ENCODE measurements around the gene SHTN1.

The SHTN1 gene

DNA sequence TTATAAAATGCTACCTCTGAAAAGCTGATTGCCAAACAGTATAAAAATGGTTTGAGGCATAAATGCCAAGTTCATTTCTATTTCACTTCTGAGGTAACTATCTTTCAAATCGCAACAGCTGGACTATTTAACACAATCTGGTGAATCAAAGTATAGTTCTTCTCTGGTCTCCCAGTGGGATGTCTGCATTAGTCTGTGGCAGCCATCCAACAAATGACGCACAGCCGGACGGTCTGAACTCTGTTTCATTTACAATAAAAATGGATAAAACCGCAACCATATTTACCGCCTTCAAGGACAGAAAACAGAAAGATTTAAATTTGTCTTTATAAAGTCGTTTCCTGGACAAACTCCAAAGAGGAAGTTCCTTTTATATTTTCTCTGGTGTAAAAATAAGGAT, 113.8 kb downstream of the SHTN1 start:
- ATAC-seq (replicated peaks) (no peak), DNase-seq (no peak)
- Mint-ChIP-seq H3K4me1 (ENCODE audit: low read depth in 2 of 2) (peaks cover 0 to 2% of the 10 kb centered on the region in 2 donors), H3K27ac (no peak overlapping the region), H3K27me3 (peaks cover 0 to 13% of the 10 kb centered on the region in 2 donors), H3K36me3 (ENCODE audit: insufficient read depth) (no peaks in the 10 kb centered on the region), H3K9me3 (no peaks in the 10 kb centered on the region), H3K4me3 (no peak overlapping the region)

GRCh38 chr10:116889066-116889465, 115.9 kb downstream of the SHTN1 start:
- ATAC-seq (replicated peaks) (no peak), DNase-seq (no peak)
- Mint-ChIP-seq H3K9me3 (no peaks in the 10 kb centered on the region), H3K4me1 (ENCODE audit: low read depth in 2 of 2) (peaks cover 0 to 2% of the 10 kb centered on the region in 2 donors), H3K4me3 (no peak overlapping the region), H3K27ac (no peak overlapping the region), H3K36me3 (ENCODE audit: insufficient read depth) (no peaks in the 10 kb centered on the region), H3K27me3 (peaks cover 0 to 13% of the 10 kb centered on the region in 2 donors)

DNA sequence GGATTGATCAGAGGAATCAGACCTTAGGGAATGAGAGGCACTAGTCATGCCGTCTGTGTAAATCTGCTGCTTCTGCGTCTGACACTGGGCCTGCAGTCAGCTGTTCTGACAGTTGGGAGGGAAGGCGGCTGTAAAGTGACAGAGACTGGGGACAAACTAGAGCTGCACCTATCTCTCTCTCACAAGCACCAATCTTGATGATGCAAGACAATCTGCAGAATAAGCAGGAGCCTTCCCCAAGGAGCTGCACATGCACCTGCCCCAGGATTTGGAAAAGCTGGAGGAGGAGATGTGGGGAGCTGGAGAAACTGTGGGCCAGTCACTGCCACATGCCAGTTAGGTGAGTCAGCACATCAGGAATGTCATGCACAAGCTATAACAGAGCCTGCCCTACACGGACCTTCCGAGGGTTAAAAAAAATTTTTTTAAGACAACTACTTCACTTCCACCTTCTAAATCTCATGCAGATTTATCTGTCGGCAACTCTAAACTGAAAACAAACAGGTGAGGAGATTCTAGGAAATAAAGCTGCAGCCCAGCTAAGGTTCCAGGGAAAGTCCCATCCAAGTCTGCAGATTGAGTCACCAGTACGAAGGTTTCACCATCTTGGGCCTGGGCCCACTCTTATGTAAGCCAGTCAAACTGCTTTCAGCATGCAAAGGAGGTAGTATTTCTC, 116.5 kb downstream of the SHTN1 start:
- H3K4me1 Mint-ChIP-seq (ENCODE audit: low read depth in 2 of 2) = peaks cover 0 to 1% of the 10 kb centered on the region in 2 donors
- H3K27me3 Mint-ChIP-seq = peaks cover 0 to 12% of the 10 kb centered on the region in 2 donors
- H3K36me3 Mint-ChIP-seq (ENCODE audit: insufficient read depth) = no peaks in the 10 kb centered on the region
- ATAC-seq (replicated peaks) (no peak), DNase-seq (no peak)
- H3K9me3 Mint-ChIP-seq = no peaks in the 10 kb centered on the region
- no peak overlapping the region for H3K4me3 Mint-ChIP-seq
- no peak overlapping the region for H3K27ac Mint-ChIP-seq

DNA sequence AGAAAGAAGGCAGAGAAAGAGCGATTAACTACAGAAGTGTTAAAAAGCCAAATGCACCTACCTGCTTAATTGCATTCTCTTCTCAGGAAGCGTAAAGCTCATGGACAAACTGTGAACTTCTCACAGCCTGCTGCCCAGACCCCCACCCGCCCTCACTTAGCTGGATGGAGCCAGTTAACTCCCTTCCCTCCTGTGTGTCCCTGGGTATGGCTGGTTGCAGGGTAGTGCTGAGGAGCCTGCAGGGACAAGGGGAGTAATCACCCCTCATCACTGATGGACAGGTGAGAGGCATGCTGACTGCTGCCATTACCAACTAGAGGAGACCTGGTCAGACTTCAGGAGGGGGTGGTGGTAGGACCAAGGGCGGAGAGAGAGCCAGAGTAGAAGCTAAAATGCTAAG, 118.2 kb downstream of the SHTN1 start:
- Mint-ChIP-seq H3K27me3 (no peaks in the 10 kb centered on the region), H3K27ac (no peak overlapping the region), H3K36me3 (ENCODE audit: insufficient read depth) (no peaks in the 10 kb centered on the region), H3K4me3 (no peak overlapping the region), H3K4me1 (ENCODE audit: low read depth in 2 of 2) (no peaks in the 10 kb centered on the region), H3K9me3 (no peaks in the 10 kb centered on the region)
- no peak for DNase-seq
- no peak for ATAC-seq (replicated peaks)

DNA sequence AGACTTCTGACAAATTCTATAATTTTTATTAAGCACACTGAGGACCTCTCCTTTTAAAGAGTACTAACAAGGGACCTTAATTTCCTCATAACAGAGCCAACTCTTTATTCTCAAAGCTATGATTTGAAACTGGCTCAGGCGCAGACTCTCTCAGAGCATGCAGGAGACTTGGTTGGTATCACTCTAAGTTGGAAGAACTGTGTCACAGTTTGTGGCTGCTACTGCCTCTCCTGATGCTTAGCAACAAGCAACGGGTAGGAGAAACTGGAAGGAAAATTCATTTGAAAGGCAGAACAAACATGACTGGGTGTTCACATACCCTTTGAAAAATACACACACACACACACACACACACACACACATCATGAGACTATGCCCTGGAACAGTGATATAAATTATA, 122.3 kb downstream of the SHTN1 start:
- H3K27ac Mint-ChIP-seq = no peak overlapping the region
- DNase-seq (no peak), ATAC-seq (replicated peaks) (no peak)
- H3K36me3 Mint-ChIP-seq (ENCODE audit: insufficient read depth) = peaks cover 3% of the 10 kb centered on the region
- H3K27me3 Mint-ChIP-seq = peaks cover 0 to 12% of the 10 kb centered on the region in 2 donors
- no peaks in the 10 kb centered on the region for H3K4me1 Mint-ChIP-seq (ENCODE audit: low read depth in 2 of 2)
- H3K4me3 Mint-ChIP-seq = no peak overlapping the region
- H3K9me3 Mint-ChIP-seq = peaks cover 0 to 2% of the 10 kb centered on the region in 2 donors

DNA sequence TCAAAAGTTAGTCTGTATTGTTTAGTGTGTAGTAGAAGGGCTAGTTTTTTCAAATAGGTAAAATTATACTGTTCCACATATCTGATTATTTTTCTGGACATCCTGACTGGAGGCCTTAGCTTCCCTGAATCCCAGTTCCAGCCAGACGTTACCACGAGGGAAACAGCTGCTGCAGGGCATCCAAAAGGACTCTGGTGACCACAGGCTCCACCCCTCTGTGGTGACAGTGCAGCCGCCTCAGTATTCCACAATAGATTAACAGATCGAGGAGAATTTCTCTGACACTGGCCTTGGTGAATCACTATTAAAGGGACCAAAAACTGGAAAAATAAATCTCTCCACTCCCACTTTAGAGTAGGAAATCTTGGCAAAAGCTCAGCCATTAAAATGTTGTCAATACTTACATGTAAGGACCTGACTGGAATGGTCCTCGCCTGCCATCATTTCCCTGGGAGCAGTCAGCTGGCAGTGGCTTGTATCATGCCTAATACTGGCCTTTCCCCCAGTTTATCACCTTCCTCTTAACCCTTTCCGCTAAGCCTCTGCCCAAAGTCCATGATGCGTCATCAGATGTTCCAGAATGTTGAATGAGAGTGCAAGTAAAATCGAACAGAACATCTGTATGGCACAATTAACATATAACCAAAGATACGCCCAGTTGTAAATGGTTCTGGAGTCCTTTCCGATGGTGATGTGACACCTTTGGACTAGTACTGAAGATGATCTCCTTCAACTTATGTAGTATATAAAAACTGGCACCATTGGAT, 124.1 kb downstream of the SHTN1 start:
- no peak overlapping the region for H3K27ac Mint-ChIP-seq
- H3K27me3 Mint-ChIP-seq = peaks cover 0 to 12% of the 10 kb centered on the region in 2 donors
- no peaks in the 10 kb centered on the region for H3K4me1 Mint-ChIP-seq (ENCODE audit: low read depth in 2 of 2)
- peaks cover 3% of the 10 kb centered on the region for H3K36me3 Mint-ChIP-seq (ENCODE audit: insufficient read depth)
- no peak overlapping the region for H3K4me3 Mint-ChIP-seq
- DNase-seq (no peak), ATAC-seq (replicated peaks) (no peak)
- H3K9me3 Mint-ChIP-seq = peaks cover 0 to 2% of the 10 kb centered on the region in 2 donors

GRCh38 chr10:116879817-116880216, 125.2 kb downstream of the SHTN1 start:
- ATAC-seq (replicated peaks) = no peak
- peaks cover 0 to 2% of the 10 kb centered on the region in 2 donors for H3K9me3 Mint-ChIP-seq
- no peaks in the 10 kb centered on the region for H3K4me1 Mint-ChIP-seq (ENCODE audit: low read depth in 2 of 2)
- H3K27ac Mint-ChIP-seq = no peak overlapping the region
- H3K36me3 Mint-ChIP-seq (ENCODE audit: insufficient read depth) = peaks cover 3% of the 10 kb centered on the region
- peaks cover 0 to 12% of the 10 kb centered on the region in 2 donors for H3K27me3 Mint-ChIP-seq
- no peak for DNase-seq
- H3K4me3 Mint-ChIP-seq = no peak overlapping the region

GRCh38 chr10:116878123-116878522, 126.9 kb downstream of the SHTN1 start:
- peaks cover 0 to 2% of the 10 kb centered on the region in 2 donors for H3K9me3 Mint-ChIP-seq
- no peaks in the 10 kb centered on the region for H3K4me1 Mint-ChIP-seq (ENCODE audit: low read depth in 2 of 2)
- peaks cover 3% of the 10 kb centered on the region for H3K36me3 Mint-ChIP-seq (ENCODE audit: insufficient read depth)
- ATAC-seq (replicated peaks) (no peak), DNase-seq (no peak)
- H3K4me3 Mint-ChIP-seq = no peak overlapping the region
- H3K27ac Mint-ChIP-seq = no peak overlapping the region
- peaks cover 0 to 12% of the 10 kb centered on the region in 2 donors for H3K27me3 Mint-ChIP-seq

GRCh38 chr10:116877391-116877790, 127.6 kb downstream of the SHTN1 start:
- H3K27ac Mint-ChIP-seq = no peak overlapping the region
- no peaks in the 10 kb centered on the region for H3K4me1 Mint-ChIP-seq (ENCODE audit: low read depth in 2 of 2)
- H3K36me3 Mint-ChIP-seq (ENCODE audit: insufficient read depth) = peaks cover 3% of the 10 kb centered on the region
- peaks cover 3 to 4% of the 10 kb centered on the region in 2 donors for H3K9me3 Mint-ChIP-seq
- DNase-seq = no peak
- ATAC-seq (replicated peaks) = no peak
- peaks cover 3 to 12% of the 10 kb centered on the region in 2 donors for H3K27me3 Mint-ChIP-seq
- H3K4me3 Mint-ChIP-seq = no peak overlapping the region

- DNase-seq (no peak), ATAC-seq (replicated peaks) (no peak)
- peaks cover 6 to 8% of the 10 kb centered on the region in 2 donors for H3K9me3 Mint-ChIP-seq
- no peaks in the 10 kb centered on the region for H3K4me1 Mint-ChIP-seq (ENCODE audit: low read depth in 2 of 2)
- peaks cover 5% of the 10 kb centered on the region in 2 donors for H3K27me3 Mint-ChIP-seq
- no peaks in the 10 kb centered on the region for H3K36me3 Mint-ChIP-seq (ENCODE audit: insufficient read depth)
- H3K4me3 Mint-ChIP-seq = no peak overlapping the region
- H3K27ac Mint-ChIP-seq = no peak overlapping the region
Observed at GRCh38 chr10:116875897-116876296, 129.1 kb downstream of the SHTN1 start.

DNA sequence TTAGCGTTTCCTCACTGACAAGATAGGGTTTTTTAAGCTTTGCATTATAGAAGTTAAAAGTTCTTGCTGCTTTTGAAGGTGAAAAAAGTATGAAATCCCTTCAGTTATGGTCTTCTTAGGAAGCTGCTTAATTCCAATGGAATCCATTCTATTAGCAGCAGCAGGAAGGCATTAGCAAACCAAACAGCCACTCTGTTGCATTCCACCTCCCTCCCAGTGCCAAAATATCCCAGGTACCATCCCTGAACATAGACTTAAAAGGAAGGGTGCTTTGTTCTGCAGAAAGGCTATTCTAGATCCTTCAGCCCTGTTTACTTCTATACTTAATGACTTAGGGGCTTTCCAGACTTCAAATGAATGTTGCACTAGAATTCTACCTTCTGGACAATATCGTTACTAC, 131.9 kb downstream of the SHTN1 start:
- ATAC-seq (replicated peaks) (no peak), DNase-seq (no peak)
- Mint-ChIP-seq H3K9me3 (peaks cover 4 to 8% of the 10 kb centered on the region in 2 donors), H3K36me3 (ENCODE audit: insufficient read depth) (no peaks in the 10 kb centered on the region), H3K4me3 (no peak overlapping the region), H3K27me3 (peaks cover 0 to 5% of the 10 kb centered on the region in 2 donors), H3K27ac (no peak overlapping the region), H3K4me1 (ENCODE audit: low read depth in 2 of 2) (no peaks in the 10 kb centered on the region)

DNA sequence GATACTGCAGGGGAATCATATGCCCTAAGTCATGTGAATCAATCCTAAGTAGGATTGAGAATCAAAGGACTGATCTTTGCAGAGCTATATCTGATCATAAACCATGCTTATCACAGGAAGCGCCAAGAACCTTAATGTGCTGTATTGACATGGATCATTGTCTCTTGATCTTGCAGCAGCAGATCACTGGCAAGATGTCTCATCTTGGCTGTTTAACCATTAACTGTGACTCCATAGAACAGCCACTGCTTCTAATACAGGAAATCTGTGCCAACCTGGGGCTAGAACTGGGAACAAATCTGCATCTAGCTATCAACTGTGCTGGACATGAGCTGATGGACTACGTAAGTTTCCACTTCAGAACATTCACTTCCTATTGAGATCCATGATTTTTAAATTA, 134.0 kb downstream of the SHTN1 start:
- ATAC-seq (replicated peaks) (no peak), DNase-seq (no peak)
- peaks cover 0 to 5% of the 10 kb centered on the region in 2 donors for H3K27me3 Mint-ChIP-seq
- H3K9me3 Mint-ChIP-seq = peaks cover 4 to 8% of the 10 kb centered on the region in 2 donors
- no peak overlapping the region for H3K4me3 Mint-ChIP-seq
- H3K27ac Mint-ChIP-seq = no peak overlapping the region
- no peaks in the 10 kb centered on the region for H3K4me1 Mint-ChIP-seq (ENCODE audit: low read depth in 2 of 2)
- H3K36me3 Mint-ChIP-seq (ENCODE audit: insufficient read depth) = no peaks in the 10 kb centered on the region

- Mint-ChIP-seq H3K4me3 (no peak overlapping the region), H3K27ac (no peak overlapping the region), H3K9me3 (peaks cover 4 to 8% of the 10 kb centered on the region in 2 donors), H3K36me3 (ENCODE audit: insufficient read depth) (no peaks in the 10 kb centered on the region), H3K4me1 (ENCODE audit: low read depth in 2 of 2) (no peaks in the 10 kb centered on the region), H3K27me3 (peaks cover 0 to 5% of the 10 kb centered on the region in 2 donors)
- ATAC-seq (replicated peaks) (no peak), DNase-seq (no peak)
Observed at GRCh38 chr10:116868722-116869121, 136.3 kb downstream of the SHTN1 start.

DNA sequence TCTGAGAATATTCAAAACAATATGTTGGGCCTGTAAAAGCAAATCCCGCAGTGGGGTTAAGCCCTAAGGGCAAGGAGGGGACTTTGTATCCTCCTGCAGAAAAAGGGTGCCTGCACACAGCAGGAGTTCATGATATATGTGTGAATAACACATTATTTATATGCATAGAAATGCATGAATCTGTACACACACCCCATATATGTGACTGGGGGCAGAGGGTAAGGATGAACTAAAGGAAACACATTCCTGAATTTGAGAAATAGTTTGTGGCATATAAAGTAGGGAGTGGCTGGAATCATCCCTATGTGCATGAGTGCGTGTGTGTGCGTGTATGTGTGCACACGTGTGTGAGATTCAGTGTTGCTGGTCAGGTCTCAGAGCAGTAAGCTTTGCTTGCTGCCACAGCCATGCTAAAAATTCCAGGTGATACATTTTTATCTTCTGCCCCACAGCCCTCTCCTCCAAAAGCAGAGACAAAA, 136.8 kb downstream of the SHTN1 start:
- Mint-ChIP-seq H3K27ac (no peak overlapping the region), H3K9me3 (peaks cover 4 to 8% of the 10 kb centered on the region in 2 donors), H3K4me1 (ENCODE audit: low read depth in 2 of 2) (no peaks in the 10 kb centered on the region), H3K27me3 (peaks cover 0 to 5% of the 10 kb centered on the region in 2 donors), H3K4me3 (no peak overlapping the region), H3K36me3 (ENCODE audit: insufficient read depth) (no peaks in the 10 kb centered on the region)
- ATAC-seq (replicated peaks) (no peak), DNase-seq (no peak)
